HepG2 (cell line): ENCODE data around the gene FILIP1.

Experiments used
- BRD4 ChIP-seq: sonication (generic); formaldehyde crosslinking; IDR thresholded peaks from 2 replicates; pipeline ENCODE4 v1.4.0; 2020; ENCODE audit warnings: missing genetic modification reagents
- FOXK2 ChIP-seq: fragments of 450-650 bp; IDR thresholded peaks from 2 replicates; pipeline ENCODE4 v1.6.1; 2016
- FOXO4 ChIP-seq: sonication (generic); formaldehyde crosslinking; conservative IDR thresholded peaks from 2 replicates; pipeline ENCODE4 v1.8.1; 2023; ENCODE audit warnings: missing genetic modification reagents
- MXI1 ChIP-seq: IDR thresholded peaks from 3 replicates; pipeline ENCODE4 v1.6.1; 2012; ENCODE audit warnings: low read depth, low read length, inconsistent platforms, borderline replicate concordance
- NFYB ChIP-seq: sonication (generic); formaldehyde crosslinking; IDR thresholded peaks from 2 replicates; pipeline ENCODE4 v1.4.0; 2020; ENCODE audit warnings: missing genetic modification reagents

GRCh38 chr6:75512591-75512990 lies 19.0 kb upstream of the FILIP1 start:
- TF ChIP-seq NFYB (CRISPR knock-in tag) (no peak), FOXO4 (no peak), BRD4 (CRISPR knock-in tag) (no peak), MXI1 (no peak), FOXK2 (no peak)
